Measurements from ENCODE around the gene KCNJ12. TPM values are rescaled to one million over a fixed set of nuclear protein-coding genes. Genes with fewer than 3 reads are reported as not detected.
"Not testable (repeated sequence)": the region's sequence is repeated elsewhere in the genome, so short reads cannot be mapped to it uniquely, and the experiment has no call there.

Gene KCNJ12
- total RNA-seq, 1 experiment from 2014 or later, result 0.40 TPM

DNA sequence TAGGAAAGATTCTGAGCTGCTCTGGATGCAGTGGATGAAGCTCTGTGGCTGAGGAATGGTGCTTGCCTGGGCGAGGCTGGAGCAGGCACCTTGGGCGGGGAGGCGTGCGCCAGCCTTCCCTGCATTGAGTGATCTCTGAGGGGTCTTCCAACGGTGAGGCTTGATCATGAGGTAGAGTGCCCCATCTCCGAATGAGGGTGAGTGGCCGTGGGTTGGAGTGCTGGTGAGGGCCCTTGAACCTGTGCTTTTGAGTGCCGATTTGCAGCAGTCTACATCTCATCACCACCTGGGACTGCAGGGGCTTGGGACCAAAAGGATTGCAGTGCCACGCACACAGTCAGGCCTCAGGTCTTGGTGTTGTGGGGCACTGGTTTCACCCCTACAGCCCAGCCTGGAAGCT is 34.2 kb downstream of the KCNJ12 start:
- not testable (repeated sequence) for H3K36me3 ChIP-seq; H3K4me3 ChIP-seq; H3K9me3 ChIP-seq (replicated peaks); DNase-seq; H3K27me3 ChIP-seq; H3K27ac ChIP-seq
- peaks cover 13% of the 10 kb centered on the region for H3K4me1 ChIP-seq

DNA sequence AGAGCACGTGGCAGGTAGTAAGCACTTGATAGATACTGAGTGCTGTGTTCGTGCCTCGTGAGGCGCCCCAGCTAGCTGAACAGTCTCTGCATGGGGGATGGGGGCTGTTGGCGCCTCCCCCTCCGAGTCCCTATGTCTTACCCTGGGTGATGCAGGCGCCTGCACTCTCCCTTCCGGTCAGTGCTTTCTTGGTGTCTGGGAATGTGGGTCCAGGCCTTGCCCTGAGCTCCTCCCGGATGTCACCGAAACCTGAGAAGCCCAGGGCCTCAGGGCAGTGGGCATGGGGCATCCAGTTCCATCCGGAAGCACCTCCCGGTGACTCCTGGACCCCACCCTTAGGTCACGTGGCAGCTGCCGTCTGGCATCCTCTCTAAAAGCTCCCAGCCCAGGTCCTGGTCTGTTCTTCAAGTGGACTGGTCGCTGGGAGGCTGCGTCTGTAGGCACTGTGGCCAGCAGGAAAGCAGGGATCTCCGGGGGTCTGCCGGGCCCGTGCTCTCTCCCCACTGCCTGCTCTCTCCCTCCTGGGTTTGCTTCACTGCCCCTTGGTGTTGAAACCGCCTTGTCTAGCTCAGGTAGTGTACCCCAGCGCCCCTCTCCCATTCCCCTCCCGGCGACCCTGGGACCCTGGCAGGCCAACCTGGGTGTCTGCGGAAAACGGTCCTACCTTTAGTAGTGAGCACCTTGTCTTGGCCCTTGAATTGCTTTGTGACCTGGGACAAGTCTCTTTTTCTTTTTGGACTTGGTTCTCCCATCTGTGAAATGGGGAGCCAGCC is 34.9 kb downstream of the KCNJ12 start:
- H3K36me3 ChIP-seq; H3K9me3 ChIP-seq (replicated peaks); H3K27ac ChIP-seq; H3K27me3 ChIP-seq; H3K4me3 ChIP-seq: not testable (repeated sequence)
- peaks cover 11% of the 10 kb centered on the region for H3K4me1 ChIP-seq
- DNase-seq, result peak; percentile 82 to 87

DNA sequence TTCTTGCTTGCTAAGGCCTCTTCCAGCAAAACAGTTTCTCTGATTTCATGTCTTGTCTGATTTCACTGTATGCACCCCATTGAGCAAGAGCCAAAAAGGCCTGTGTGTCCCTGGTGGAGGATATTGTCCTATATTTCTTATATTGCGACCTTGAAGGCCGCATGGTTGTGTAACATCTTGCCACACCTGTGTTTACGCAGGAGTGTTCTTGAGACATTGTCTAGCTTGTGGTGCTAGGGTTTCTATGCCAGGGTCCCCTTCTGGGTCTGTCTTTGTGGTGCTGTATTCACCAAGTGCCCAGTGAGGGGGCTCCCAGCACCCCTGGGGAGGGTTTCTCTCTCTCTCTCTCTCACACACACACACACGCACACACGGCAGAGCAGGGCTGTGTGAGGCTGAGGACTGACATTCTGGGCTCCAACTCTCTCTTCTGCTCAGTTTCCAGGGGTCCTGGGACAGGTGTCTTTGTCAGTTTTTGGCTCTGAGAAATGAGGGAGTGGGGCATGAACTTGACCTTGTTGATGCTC is 35.6 kb downstream of the KCNJ12 start:
- H3K4me3 ChIP-seq; H3K27me3 ChIP-seq; H3K9me3 ChIP-seq (replicated peaks); DNase-seq; H3K27ac ChIP-seq; H3K36me3 ChIP-seq: not testable (repeated sequence)
- H3K4me1 ChIP-seq, result peaks cover 11% of the 10 kb centered on the region

DNA sequence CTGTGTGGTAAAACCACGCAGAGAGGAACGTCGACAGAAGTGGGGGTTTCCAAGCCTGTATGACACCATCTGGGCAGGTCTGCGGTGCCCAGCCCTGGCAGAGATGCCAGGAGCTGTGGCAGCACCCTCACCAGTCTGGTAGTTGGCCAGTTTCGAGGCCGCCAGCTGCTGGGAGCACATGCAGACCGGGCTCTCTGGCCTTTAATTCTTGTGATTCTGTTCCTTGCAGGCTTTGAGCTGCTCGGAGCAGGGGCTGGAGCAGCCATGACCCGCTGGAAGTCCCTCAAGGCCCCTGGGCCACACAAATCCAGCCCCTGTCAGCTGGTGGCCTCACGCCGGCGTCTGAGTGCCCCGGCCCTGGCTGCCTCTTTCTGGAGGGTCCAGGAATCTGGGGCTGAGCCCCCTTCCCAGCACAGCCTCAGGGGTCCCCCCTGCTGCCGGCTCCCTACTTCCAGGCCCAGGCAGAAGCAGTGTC is 36.1 kb downstream of the KCNJ12 start:
- not testable (repeated sequence) for H3K9me3 ChIP-seq (replicated peaks); H3K4me3 ChIP-seq; H3K36me3 ChIP-seq; H3K27ac ChIP-seq; DNase-seq; H3K27me3 ChIP-seq
- peaks cover 11% of the 10 kb centered on the region for H3K4me1 ChIP-seq

DNA sequence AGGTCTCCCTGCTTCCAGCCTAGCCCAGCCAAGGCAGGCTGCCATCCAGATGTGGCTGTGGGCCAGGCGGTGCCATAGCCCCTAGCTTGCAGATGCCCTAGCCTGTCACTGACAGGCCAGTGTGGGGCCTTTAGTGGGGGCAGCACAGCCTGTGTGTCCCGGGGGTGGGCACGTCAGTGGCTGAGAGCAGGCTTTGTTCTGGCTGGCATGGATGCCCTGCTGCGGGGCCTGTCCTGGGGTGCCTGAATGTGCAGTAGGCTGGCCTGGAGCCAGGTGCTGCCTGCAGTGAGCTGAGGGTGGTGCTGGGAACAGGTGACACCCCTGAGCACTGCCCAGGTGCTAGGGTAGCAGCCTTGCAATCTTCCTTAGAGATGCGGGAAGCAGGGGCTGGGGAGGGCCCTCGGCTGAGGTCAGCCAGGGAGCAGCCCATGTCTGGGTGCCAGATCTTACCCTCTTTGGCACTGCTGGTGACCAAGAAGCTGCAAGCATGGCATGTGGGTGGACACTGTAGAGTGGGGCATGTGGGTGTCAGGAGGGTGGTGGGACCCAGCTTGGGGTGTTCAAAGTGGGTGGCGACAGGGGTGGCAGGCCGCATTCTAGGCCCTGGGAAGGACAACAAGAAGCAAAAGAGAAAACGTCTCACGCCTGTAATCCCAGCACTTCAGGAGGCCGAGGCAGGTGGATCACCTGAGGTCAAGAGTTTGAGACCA is 37.6 kb downstream of the KCNJ12 start:
- not testable (repeated sequence) for H3K27ac ChIP-seq; H3K9me3 ChIP-seq (replicated peaks)
- H3K27me3 ChIP-seq, result peaks cover 12% of the 10 kb centered on the region

DNA sequence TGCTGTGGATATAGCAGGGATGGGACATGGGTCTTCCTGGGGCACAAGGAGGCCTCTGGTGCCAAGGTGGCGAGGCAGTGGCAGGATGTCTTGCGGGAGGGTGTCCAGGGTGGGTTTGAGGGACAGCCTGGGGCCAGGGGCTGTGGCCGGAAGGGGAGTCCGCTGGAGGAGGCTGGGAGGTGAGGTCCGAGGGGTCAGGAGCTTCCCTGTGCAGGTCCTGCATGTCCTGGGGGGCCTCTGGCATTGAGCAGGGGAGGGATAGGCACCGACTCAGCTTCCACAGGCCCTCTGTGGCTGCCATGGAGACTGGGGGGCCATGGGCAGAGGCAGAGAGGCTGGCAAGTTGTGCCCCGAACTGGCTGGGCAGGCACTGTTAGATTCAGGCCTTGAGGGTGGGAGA is 38.5 kb downstream of the KCNJ12 start:
- not testable (repeated sequence) for DNase-seq; H3K4me1 ChIP-seq; H3K4me3 ChIP-seq; H3K9me3 ChIP-seq (replicated peaks); H3K27ac ChIP-seq; H3K36me3 ChIP-seq
- H3K27me3 ChIP-seq, result peaks cover 20% of the 10 kb centered on the region

More for the DNA sequence above, 37.6 kb downstream of the KCNJ12 start:
- DNase-seq, H3K36me3 ChIP-seq, H3K4me3 ChIP-seq: not testable (repeated sequence)
- peaks cover 11% of the 10 kb centered on the region for H3K4me1 ChIP-seq

DNA sequence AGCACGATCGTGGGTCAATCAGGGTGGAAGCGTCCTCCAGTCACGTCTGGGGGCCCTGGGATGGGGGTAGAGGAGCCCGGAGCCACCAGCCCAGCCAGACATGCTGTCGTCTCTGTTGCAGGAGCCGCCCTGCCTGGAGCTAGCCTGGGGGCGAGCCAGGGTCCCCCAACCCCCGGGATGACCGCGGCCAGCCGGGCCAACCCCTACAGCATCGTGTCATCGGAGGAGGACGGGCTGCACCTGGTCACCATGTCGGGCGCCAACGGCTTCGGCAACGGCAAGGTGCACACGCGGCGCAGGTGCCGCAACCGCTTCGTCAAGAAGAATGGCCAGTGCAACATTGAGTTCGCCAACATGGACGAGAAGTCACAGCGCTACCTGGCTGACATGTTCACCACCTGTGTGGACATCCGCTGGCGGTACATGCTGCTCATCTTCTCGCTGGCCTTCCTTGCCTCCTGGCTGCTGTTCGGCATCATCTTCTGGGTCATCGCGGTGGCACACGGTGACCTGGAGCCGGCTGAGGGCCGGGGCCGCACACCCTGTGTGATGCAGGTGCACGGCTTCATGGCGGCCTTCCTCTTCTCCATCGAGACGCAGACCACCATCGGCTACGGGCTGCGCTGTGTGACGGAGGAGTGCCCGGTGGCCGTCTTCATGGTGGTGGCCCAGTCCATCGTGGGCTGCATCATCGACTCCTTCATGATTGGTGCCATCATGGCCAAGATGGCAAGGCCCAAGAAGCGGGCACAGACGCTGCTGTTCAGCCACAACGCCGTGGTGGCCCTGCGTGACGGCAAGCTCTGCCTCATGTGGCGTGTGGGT is 39.2 kb downstream of the KCNJ12 start:
- not testable (repeated sequence) for H3K27ac ChIP-seq; H3K9me3 ChIP-seq (replicated peaks); H3K36me3 ChIP-seq; H3K4me1 ChIP-seq; H3K4me3 ChIP-seq; DNase-seq
- H3K27me3 ChIP-seq, result peaks cover 20% of the 10 kb centered on the region

DNA sequence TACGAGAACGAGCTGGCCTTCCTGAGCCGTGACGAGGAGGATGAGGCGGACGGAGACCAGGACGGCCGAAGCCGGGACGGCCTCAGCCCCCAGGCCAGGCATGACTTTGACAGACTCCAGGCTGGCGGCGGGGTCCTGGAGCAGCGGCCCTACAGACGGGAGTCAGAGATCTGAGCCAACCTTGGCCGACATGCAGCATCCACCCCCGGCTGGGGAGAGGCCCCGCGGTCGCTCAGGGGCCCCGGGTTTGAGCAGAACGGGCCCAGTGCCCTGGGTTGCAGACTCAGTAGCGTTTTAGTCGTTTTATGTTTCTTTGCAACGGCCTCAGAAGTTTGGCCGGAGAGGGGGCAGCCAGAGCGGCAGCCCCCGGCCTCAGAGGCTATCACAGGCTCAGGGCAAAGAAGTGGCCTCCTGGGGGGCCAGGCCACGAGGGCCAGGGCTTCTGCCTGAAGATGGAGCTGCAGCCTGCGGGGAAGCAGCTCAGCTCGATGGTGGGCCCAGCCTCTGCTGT is 40.4 kb downstream of the KCNJ12 start:
- not testable (repeated sequence) for DNase-seq; H3K9me3 ChIP-seq (replicated peaks); H3K4me3 ChIP-seq; H3K4me1 ChIP-seq; H3K36me3 ChIP-seq; H3K27ac ChIP-seq
- peaks cover 21% of the 10 kb centered on the region for H3K27me3 ChIP-seq

DNA sequence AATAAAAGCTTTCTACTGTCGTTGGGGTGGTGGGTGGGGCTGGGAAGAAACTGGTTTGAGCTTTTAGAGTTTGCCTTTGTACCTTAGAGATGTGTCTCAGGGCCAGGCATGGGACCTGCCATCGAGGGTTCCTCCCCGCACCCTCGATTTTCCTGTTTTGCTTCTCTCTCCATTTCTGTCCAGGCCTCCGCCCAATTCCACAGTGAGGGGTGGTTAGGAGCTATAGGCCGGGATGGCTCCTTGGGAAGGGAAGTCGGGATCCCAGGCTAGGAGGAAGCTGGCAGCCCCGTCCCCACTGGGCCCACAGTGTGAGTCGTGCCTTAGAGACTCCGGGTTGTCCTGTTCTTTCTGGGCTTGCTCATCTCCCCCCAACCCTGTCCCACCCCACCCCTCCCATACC is 41.2 kb downstream of the KCNJ12 start:
- not testable (repeated sequence) for H3K36me3 ChIP-seq; H3K27ac ChIP-seq; H3K4me3 ChIP-seq; H3K9me3 ChIP-seq (replicated peaks); H3K4me1 ChIP-seq; DNase-seq
- peaks cover 27% of the 10 kb centered on the region for H3K27me3 ChIP-seq

DNA sequence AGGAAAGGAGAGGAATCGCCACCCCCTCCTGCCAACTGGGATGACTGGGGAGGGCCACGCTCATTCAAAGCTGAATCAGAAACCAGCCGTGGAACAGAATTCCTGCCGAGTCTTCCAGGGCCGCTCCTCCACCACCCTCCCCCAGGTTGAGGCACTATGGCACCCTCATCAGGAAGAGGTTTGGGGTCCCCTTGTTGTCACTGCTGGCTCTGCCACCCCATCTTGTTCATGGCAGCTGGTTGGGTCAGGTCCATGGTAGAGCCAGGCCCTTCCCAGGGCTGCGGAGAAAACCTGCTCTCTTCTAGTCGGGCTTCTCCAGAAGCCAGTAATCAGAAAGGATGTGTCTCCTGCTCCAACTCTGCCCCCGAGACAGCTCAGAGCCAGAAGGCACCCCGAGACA is 41.8 kb downstream of the KCNJ12 start:
- no peaks in the 10 kb centered on the region for H3K4me1 ChIP-seq
- no peak overlapping the region for H3K4me3 ChIP-seq
- H3K27me3 ChIP-seq, result peaks cover 27% of the 10 kb centered on the region
- no peak for DNase-seq
- H3K36me3 ChIP-seq, result no peaks in the 10 kb centered on the region
- H3K27ac ChIP-seq, result no peak overlapping the region
- H3K9me3 ChIP-seq (replicated peaks), result no peaks in the 10 kb centered on the region

DNA sequence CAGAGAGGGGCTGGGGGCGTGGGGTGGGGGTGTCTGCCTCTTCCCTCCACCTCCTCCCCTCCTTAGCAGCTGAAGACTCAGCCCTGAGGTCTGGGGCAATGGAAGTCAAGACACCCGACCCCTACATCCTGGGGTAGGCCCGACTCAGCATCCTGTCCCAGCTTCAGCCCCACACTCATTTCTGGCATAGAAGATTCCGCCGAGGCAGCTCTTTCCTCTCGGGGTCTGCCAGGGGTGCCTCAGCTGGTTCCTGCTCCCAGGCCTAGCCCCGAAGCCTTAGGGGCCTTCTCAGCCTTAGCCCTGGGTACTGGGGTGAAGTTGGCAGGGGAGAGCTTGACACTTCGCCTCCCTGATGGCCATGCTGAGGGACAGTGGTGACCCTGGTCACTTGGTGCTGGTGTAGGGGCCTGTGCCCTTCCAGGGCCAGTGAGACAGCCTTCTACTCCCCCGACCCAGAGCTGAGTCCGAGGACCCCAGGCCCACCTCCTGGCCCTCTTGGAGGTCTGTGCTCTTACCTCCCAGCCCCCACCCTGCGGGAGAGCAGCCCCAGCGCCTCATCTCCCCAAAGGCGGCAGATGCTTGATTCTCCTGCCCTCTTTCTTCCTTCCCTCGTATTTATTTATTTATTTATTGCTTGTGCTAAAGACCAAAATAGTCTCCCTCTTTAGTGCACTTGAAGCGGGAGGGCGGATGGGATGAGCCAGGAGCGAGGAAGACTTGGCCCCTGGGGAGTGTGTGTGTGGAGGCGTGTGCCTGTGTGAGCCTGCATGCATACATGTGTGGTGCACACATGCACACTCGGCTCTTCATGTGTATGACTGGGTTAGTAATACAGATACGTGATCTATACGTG is 42.5 kb downstream of the KCNJ12 start:
- Histone ChIP-seq H3K27ac (no peak overlapping the region), H3K9me3 (replicated peaks) (no peaks in the 10 kb centered on the region), H3K4me1 (no peaks in the 10 kb centered on the region), H3K4me3 (no peak overlapping the region), H3K36me3 (no peaks in the 10 kb centered on the region), H3K27me3 (peaks cover 27% of the 10 kb centered on the region)
- peak in 1 of 2 experiments; percentile 12 for DNase-seq

DNA sequence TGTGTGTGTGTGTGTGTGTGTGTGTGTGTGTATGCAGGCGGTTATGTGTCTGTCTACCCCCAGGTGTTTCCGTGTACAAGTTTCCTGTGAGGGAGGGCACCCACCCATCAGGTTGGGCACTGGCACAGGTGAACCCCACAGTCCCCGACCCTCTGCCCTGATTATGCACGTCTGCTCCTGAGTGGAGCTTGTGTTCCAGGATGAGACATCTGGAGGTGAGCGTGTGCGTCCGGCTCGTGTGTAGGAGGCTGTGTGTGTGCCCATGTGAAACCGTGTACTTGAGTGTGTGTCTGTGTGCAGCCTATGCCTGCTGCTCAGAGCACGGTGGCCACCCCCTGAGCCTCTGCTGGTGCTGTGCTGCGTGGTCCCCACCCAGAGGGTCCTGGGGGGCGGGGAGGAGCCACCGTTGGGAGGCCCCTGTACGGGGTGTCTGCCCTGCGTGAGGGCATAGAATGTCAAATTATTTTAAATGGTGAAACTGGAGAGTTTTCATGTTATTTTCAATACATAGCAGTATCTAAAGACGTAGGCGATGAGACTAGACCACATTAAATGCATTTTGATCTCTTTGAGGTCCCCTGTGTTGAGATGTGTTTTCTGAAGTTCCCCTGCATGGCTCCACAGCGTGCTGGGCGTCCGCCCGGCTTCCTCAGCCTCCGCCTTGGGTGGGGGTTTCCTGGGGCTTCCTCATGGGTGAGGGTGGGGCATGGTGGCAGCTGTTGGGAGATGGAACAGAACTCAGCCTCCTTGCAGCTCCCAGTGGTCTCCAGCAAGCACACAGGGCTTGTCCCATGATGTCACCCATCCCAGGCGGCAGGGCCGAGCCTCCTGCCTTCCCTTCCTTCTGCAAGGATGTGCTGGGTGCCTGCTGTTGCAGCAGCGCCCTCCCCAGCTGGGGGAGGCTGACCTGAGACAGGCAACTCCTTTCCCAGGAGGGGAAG is 43.4 kb downstream of the KCNJ12 start:
- no peaks in the 10 kb centered on the region for H3K36me3 ChIP-seq
- no peaks in the 10 kb centered on the region for H3K9me3 ChIP-seq (replicated peaks)
- no peaks in the 10 kb centered on the region for H3K4me1 ChIP-seq
- no peak overlapping the region for H3K4me3 ChIP-seq
- H3K27ac ChIP-seq, result no peak overlapping the region
- H3K27me3 ChIP-seq, result peaks cover 27% of the 10 kb centered on the region
- DNase-seq, result peak; percentile 43 to 63

DNA sequence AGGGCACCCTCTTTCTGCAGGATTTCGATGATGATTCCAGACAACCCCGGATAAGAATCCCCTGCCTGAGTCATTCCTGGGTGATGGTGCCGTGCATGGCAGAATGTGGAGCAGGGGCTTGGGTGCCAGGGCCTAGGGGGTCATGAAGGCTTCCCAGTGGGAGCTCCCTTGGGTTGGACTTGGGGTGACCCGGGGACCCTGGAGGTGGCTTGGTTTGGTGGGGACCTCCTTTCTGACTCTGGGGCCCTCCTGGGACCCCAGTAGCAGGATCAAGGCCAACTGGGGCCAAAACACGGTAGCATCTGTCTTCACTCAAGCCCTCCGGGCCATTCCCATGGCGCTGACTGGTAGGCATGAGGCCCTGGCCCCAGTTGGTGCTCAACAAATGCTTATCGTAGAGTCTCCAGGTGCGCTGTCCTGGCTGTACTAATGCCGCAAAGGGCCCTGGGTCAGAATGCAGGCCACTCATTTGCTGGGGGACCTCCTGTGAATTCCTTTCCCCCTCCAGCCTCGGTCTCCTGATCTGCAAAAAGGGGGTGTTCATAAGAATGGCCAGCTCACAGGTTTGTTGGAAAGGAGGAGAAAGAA is 44.4 kb downstream of the KCNJ12 start:
- not testable (repeated sequence) for DNase-seq; H3K27ac ChIP-seq; H3K4me1 ChIP-seq; H3K36me3 ChIP-seq; H3K4me3 ChIP-seq; H3K9me3 ChIP-seq (replicated peaks)
- H3K27me3 ChIP-seq, result peaks cover 27% of the 10 kb centered on the region
